GM19238 (cell line): ENCODE results near the gene NPHS2.
"Not testable (repeated sequence)": the region's sequence is repeated elsewhere in the genome, so short reads cannot be mapped to it uniquely, and the experiment has no call there.

Source experiments
- DNase-seq: peaks from one replicate; pipeline ENCODE4 v3.0.0; 2011; ENCODE audit warnings: low spot score; ENCODE audit not compliant: insufficient read length

Gene NPHS2

DNA sequence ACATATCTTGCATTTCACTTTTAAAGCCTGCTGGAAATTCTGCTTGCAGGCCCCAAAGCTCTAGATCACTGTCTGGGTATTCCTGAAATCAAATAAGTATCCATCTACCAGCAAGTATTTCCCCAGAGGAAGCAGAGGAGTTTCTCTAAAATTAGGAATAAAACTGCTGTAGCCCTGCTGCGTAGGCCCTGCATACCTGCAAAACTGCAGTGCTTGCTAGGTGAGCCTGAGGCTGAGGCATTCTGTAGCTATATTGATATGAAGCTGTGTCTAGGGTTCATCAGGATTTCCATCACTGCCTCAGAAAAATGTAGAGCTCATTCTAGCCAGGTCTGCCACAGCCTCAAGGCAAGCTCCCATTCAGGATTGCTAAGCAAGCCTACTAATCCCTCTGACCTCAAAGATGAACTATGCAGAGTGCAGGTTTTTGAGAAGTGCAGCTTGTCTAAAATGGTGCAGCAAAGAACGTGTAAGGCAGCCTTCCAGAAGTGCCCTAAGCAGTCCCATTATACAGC lies 28.7 kb downstream of the NPHS2 start:
- DNase-seq = no peak

DNA sequence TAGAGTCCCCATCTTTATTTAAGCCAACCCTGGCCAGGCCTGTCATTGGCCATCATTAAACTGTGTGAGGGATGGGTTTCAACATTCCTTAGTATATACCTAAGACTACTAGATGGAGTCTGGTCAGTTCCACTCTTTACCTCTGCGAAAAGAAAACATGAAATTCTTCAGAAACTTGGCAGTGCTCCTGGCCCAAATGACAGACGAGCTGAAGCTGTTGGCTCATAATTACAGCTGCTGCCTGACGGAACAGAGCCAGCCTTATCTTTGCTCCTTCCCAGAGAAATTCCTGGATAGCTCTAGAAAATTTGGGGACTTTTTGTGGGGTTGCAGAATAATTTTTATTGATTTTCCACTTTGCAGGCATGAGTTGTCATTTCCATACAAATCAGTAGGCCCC lies 30.4 kb downstream of the NPHS2 start:
- no peak for DNase-seq

DNA sequence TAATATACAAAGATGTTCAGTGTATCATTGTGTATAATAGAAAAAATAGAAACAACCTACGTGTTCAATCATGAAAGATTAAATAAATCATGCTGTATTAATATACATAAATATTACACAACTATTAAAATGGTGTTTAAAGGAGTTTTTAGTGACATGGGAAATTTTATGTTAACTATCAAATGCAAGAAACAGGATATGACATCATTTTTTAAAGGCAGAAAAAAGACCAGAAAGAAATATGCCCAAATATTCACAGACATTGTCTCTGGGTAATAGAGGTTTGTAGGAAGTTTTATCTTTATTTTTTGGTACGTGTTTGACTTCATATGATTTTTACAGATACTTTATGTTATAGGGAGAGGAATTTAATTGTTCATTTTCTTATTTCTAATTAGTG lies 34.0 kb downstream of the NPHS2 start:
- DNase-seq = no peak

DNA sequence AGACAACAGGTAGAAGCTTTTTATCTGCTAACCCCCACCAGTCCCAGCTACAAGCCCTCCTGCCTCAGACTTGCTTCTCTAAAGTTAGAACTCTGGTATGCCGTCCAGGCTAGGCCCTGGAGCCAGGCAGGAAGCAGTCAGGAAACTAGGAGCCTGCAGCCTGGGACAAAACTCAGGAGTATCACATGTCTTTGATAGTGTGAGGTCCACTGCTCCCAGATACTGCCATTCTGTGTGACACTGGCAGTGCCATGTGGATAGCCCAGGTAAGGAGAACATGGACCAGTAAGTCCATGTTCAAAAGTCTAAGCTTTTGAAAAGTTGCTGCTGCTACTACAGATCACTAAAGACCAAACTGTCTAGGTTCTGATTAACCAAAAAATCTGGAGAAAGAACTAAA lies 45.4 kb downstream of the NPHS2 start:
- no peak for DNase-seq

DNA sequence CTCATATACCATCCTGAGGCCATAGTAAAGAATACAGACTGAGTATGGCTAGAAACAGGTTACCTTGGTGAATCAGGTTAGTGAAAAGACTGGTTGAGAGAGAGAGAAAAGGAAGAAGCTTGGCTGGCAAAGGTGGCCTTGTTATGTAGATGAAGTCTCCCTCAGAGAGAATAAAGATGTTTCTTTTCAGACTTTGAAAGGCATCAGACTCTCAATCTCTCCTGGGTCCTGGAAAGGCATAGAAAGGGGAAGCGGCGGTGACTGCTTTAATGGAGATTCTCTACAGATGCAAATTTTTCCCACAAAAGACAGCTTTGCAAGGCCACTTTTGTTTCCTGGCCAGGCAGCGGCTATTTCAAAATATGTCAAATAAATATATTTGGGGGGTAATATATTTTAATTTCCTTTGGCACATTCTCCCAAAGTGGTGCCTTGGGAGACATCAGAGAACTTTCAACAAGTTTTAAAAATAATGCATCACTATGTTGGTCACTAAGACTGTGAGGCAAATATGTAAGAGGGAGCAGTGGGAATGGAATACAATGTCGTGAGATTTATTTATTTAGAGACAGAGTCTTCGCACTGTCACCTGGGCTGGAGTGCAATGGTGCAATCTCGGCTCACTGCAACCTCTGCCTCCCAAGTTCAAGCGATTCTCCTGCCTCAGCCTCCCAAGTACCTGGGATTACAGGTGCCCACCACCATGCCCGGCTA lies 46.1 kb downstream of the NPHS2 start:
- no peak for DNase-seq

DNA sequence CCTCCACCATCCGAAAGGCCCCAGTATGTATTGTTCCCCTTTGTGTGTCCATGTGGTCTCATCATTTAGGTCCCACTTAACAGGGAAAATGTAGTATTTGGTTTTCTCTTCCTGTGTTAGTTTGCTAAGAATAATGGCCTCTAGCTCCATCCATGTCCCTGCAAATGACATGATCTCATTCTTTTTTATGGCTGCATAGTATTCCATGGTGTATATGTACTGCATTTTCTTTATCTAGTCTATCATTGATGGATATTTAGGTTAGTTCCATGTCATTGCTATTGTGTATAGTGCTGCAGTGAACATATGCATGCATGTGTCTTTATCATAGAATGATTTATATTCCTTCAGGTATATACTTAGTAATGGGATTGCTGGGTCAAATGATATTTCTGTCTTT lies 57.2 kb downstream of the NPHS2 start:
- not testable (repeated sequence) for DNase-seq

DNA sequence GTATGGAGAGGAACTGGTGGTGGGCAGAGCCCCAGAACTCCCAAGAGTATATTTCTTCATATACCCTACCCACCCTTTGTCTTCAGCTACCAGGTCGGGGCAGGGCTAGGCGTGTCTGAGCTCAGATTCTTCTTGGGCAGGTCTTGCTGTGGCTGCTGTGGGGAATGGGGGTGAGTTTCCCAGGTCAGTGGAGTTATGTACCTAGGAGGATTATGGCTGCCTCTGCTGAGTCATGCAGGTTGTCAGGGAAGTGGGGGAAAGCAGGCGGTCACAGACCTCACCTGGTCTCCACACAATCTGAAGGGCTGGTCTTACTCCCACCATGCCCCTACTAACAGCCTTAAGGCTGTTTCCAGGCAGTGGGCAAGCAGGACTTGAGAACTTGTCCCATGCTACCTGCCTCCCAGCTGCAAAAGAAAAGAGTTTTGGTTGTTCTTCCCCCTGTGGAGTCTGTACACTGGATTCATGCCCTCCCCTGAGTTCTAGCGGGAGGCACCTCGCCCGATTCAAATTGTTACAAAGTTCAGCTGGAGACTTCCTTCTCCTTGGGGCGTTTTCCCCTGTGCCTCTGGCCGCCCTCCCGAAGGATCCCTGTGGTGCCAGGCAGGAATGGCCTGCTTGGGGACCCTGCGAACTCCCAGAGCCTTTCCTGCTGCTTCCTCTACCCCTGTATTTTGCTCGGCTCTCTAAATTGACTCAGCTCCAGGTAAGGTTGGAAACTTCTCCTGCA lies 58.6 kb downstream of the NPHS2 start:
- no peak for DNase-seq

DNA sequence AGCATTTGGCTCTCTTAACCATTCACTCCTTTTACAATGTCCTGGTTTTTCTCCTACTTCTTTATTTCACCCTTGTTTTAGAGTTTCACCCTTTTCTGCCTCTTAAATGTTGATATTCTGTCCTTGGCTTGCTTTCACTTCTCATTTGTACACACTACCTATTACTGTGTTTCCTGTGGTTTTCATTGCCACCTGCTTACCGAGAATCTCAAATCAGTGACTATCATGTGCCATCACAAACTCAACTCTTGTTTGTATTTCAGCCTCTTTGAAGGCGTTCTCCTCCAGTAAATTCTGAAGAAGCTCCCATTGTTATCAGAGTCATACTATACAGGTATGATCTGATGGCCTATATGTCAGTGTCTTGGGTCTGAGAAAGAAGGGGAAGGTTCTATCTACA lies 65.7 kb downstream of the NPHS2 start:
- no peak for DNase-seq

DNA sequence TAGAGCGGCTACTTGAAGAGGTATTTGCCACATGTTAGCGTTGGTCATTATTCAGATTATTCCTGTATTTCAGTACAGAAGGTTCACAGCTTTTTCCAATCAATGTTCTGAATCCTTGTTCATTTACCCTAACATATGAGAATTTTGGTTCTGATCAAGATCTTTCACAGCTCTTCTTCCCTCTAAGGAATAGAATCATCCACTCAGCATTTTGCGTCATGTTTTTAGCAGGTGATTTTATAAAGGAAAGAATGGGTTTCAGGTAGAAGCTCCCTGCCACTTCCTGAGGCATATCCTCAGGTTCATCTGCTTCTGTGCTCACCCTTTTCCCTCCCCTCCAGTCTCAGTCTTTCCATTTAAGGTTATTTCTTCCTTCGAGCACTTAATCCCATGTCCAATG lies 66.4 kb downstream of the NPHS2 start:
- no peak for DNase-seq

DNA sequence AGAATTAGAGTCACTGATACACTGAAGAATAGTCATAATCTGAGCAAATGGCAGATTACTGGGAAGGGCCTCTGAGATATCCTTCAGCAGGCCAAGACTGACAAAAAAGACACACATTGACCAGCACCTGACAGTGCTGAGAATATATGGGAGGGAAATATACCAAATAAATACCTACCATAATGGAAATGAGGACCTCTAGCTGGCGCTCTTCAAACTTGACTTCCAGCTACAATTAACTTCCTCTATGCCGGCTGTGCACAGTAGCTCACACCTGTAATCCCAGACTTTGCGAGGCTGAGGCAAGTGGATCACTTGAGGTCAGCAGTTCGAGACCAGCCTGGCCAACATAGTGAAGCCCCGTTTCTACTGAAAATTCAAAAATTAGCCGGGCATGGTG lies 69.5 kb downstream of the NPHS2 start:
- DNase-seq = no peak
